ENCODE measurements around the gene ZNF280D.
"Not testable (repeated sequence)": the region's sequence is repeated elsewhere in the genome, so short reads cannot be mapped to it uniquely, and the experiment has no call there.

Gene ZNF280D

GRCh38 chr15:56715220-56715619, 18.1 kb downstream of the ZNF280D start:
- DNase-seq = peak; percentile 60 to 79

- not testable (repeated sequence) for DNase-seq
Observed at GRCh38 chr15:56709502-56709901, 23.8 kb downstream of the ZNF280D start.

GRCh38 chr15:56699743-56700142, 33.6 kb downstream of the ZNF280D start:
- no peak for DNase-seq

DNA sequence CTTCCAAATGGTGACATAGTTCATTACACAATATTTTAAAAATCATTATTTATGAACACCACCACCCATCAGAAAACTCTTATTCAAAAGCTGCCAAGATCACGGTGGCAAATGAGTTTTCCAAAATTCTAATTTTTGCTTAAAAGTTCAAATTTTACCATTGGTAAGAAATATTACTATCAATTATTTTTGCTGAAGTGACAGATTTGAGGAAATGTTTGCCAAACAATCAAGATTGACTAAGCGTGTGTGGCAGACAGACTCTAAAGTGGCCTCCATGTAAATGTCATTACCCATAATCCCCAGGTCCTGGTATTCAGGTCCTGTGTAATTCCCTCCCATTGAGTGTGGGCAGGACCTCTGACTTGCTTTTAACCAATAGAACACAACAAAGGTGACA, 35.0 kb downstream of the ZNF280D start:
- DNase-seq = no peak

DNA sequence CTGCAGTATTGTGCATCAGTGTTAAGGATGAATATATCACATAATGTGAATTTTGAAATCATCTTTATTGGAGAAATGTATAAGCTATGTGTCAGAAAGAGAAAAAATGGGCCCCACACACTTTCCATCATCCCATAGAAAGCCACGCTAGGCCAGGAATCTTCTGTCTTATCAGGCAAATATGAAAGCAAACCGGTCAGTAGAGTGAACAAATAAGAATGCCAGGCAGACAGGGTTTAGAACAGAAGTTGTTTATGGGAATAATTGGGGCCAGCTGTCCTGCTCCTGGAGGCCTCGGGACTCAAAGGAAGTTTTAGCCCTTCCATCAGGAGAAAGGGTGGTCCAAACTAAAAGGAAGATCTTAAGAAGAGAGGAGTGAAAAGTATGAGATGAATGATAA, 39.5 kb downstream of the ZNF280D start:
- DNase-seq = no peak

GRCh38 chr15:56690733-56691132, 42.6 kb downstream of the ZNF280D start:
- DNase-seq = no peak

DNA sequence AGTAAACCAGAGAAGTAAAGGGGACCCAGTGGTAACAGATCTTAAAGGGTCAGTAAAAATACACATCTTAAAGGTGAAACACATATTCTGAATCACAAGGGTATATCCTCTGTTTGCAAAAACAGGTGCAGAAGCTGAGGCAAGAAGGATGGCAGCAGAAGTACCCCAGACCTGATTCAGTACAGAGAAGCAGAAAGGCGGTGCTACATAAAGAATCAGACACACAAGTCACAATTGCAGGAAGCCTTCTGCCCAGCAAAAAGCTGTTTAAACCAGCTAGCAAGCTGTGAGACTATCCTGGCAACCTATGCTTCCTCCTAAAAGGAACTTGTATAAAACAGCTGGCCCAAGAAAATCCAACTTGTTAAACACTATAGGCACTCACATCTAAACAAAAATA, 49.4 kb downstream of the ZNF280D start:
- DNase-seq = no peak

DNA sequence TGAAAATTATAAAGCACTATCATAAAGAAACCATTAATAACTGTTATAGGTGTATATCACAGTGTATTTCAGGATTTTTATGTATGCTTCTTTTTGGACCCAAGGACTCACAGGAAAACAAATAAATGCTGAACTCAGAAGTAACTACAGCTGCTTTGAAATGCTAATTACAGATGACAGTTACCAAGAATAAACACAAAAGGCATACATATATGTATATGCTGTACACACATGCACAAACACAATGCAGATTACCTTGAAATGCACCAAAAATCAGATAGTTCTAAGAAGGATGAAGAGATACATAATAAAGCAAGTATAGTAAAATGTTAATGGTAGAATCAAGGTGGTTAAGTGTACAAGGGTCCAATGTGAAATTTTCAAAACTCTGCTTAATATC, 52.2 kb downstream of the ZNF280D start:
- no peak for DNase-seq

GRCh38 chr15:56679225-56679624, 54.1 kb downstream of the ZNF280D start:
- DNase-seq = no peak

DNA sequence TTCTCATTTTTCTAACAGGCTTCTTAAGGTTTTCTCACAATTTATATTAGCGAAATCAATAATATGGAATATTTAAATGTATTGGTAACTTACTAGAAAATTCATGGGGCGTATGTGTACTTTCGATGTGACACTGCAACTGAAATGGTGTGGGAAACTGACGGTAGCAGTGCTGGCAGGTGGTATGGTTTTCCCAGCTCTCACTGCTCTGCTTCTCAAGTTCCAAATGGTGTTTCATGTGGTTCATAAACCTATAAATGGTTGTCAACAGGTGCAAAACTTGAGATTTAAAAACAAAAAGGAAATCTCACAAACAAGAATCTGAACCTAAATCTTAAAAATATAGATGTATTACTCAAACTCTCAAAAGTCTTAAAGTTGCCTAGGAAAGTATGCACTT, 54.7 kb downstream of the ZNF280D start:
- no peak for DNase-seq

DNA sequence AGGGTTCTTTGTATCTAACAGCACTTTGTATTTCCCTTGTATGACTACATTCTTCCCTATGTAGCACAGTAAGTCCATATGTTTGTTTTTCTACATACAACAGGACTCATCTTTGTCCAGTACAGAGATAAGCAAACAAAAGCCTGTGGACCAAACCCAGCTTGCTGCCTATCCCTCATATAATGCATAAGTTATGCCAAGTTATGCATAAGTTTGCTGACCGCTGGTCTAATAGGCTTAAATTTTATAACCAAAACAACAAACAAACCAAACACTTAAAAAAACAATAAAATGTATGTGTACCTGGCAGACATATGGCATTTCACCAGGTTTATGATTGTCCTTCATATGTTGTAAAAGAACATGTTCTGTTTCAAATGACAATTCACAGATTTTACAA, 56.0 kb downstream of the ZNF280D start:
- DNase-seq = no peak

GRCh38 chr15:56675930-56676329, 57.4 kb downstream of the ZNF280D start:
- DNase-seq = no peak

DNA sequence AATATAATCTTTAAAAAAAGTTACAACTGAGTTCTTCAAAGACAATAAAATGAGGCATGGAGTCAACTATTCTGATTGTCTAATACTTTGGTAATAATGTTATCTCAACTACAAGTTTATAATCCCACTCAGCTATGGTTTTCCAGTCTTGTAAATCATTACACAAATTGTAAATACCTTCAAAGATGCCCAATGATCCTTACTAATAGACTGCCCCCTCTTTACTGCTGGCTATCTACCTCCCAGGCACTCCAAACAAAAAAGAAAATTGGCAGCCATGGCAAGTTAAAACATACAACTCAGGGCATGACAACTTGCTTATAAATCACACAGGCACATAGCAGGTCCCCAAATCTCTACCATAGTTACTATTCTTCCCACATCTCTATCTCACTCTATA, 58.5 kb downstream of the ZNF280D start:
- DNase-seq = no peak

- no peak for DNase-seq
Observed at GRCh38 chr15:56672721-56673120, 60.6 kb downstream of the ZNF280D start.

- DNase-seq = no peak
Observed at GRCh38 chr15:56667517-56667916, 65.8 kb downstream of the ZNF280D start.

DNA sequence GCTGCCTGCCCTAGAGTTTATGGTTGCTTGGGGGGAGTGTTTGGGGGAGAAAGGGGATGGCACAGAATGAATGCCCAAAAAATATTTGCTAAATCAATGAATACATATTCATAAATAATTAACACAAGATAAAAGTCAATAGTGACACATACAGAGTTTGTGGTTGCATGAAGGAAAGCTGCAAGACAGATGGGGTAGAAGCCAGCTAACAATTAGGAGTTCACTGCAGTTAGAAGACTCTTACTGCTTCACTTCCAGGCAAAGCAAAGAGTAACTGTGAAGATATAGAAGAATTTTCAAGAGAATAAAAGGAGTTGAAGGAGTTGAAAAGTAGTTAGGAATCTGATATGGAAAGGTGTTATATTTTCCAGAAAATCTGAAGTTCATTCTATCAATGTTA, 72.4 kb downstream of the ZNF280D start:
- no peak for DNase-seq

GRCh38 chr15:56659197-56659596, 74.1 kb downstream of the ZNF280D start:
- no peak for DNase-seq

GRCh38 chr15:56654624-56655023, 78.7 kb downstream of the ZNF280D start:
- DNase-seq = no peak

- DNase-seq = no peak
Observed at GRCh38 chr15:56654216-56654615, 79.1 kb downstream of the ZNF280D start.

DNA sequence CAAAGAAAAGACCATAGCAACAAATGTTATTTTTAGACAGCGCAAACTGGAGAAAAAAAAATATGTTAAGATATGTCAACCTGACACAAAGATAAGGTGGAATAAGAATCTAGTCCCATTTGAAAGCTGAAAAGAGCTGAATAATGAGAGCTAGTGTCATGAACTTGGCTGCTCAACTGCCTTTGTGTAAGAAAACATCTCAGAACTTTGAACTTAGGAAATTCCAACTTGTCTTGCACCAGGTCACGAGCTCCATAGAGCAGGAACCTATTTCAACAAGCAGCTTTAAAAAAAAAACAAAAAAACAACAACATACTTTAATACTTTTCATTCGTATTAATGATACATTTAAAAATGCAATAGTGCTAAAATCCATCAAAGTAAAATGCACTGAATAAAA, 79.5 kb downstream of the ZNF280D start:
- DNase-seq = no peak

DNA sequence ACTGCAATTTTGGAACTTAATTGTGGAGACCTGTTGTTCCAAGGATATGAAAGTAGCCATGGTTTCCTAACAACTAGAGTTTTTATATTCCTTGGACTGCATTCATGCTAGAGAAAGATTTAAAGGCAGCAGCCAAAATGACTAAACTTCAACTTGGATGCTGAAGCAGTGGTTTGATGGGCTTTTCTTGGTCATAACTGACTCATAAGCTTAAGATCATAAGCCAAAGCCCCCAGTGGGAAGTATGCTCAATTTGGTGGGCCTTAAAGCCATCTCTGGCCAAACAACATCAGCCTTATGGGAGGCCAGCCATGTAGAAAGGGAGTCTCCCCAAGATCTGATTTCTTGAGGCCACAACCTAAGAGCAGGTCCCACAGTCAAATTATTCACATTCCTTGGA, 80.2 kb downstream of the ZNF280D start:
- DNase-seq = no peak

- no peak for DNase-seq
Observed at GRCh38 chr15:56648311-56648710, 85.0 kb downstream of the ZNF280D start.

GRCh38 chr15:56640549-56640948, 92.8 kb downstream of the ZNF280D start:
- no peak for DNase-seq

DNA sequence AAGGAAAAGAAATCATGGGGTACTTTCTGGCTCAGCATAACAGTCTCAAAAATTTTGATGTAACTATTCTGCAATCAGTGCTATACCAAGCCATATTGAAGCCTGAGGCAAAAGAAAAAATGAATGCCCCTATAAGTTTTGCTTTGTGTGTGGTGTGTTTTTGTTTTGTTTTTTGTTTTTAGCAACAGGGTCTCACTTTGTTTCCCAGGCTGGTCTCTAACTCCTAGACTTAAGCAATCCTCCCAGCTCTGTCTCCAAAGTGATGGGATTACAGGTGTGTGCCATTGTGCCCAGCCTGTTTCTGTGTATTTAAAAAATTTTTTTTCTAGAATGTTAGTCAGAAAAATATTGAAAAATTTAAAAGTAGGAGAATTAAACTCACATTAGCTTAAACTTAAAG, 93.2 kb downstream of the ZNF280D start:
- DNase-seq = no peak

- no peak for DNase-seq
Observed at GRCh38 chr15:56639631-56640030, 93.7 kb downstream of the ZNF280D start.

DNA sequence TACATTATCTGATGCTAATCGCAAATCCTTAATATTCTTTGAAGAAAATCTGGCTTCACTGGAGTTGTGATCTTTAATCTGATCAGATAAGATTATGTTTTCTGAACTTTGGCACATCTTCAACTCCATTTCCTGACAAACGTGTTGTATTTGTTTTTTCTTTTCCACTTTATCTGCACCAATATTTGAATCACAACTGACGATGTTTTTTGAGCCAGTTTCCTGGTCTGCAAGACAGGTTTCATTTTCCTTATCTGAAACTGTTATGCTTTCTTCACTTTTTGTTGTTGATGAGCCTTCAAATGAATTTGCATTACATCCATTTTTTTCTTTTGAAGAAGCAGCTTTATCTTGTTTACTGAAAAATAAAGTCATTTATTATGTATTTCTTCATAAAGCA, 101.5 kb downstream of the ZNF280D start:
- no peak for DNase-seq
